Measurements from ENCODE around the gene DUSP19. TPM values are rescaled to one million over a fixed set of nuclear protein-coding genes. Genes with fewer than 3 reads are reported as not detected.

DUSP19 gene
- total and polyA plus RNA-seq, 2 of the 13 experiments (the other 11 are each of a cell fraction or from before 2014, with no cell fraction given): 1.3 to 1.9 TPM

GRCh38 chr2:183037553-183038340 is 40.8 kb upstream of the DUSP19 start (continued):
- TF ChIP-seq, protein P1, sequence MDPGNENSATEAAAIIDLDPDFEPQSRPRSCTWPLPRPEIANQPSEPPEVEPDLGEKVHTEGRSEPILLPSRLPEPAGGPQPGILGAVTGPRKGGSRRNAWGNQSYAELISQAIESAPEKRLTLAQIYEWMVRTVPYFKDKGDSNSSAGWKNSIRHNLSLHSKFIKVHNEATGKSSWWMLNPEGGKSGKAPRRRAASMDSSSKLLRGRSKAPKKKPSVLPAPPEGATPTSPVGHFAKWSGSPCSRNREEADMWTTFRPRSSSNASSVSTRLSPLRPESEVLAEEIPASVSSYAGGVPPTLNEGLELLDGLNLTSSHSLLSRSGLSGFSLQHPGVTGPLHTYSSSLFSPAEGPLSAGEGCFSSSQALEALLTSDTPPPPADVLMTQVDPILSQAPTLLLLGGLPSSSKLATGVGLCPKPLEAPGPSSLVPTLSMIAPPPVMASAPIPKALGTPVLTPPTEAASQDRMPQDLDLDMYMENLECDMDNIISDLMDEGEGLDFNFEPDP (CRISPR knock-in tag; conservative IDR thresholded peaks at IDR 0.05): 0 out of 2 replicates have a peak, but pooled peaks have one; percentile 77
- TF ChIP-seq CSRNP1 (CRISPR knock-in tag; IDR thresholded peaks at IDR 0.05) (no peak), RAD21 (CRISPR knock-in tag; IDR thresholded peaks at IDR 0.05) (no peak; the same call in 1 of the 2 replicates), FOXJ3 (CRISPR knock-in tag; IDR thresholded peaks at IDR 0.05; ENCODE audit: borderline replicate concordance) (no peak), ZNF335 (CRISPR knock-in tag; IDR thresholded peaks at IDR 0.05) (no peak), ZEB1 (IDR thresholded peaks at IDR 0.05; ENCODE audit: insufficient replicate concordance, low read depth) (no peak), MAZ (IDR thresholded peaks at IDR 0.05; ENCODE audit: borderline replicate concordance, low read depth, low read length) (peak; percentile 70), MAZ (CRISPR knock-in tag; IDR thresholded peaks at IDR 0.05; ENCODE audit: low read depth) (peak; percentile 88; the same call in 1 of the 2 replicates), HOXA7 (CRISPR knock-in tag; IDR thresholded peaks at IDR 0.05) (no peak), ZNF674 (CRISPR knock-in tag; IDR thresholded peaks at IDR 0.05; ENCODE audit: low read depth) (peak; percentile 94), PCBP2 (optimal IDR thresholded peaks at IDR 0.05; ENCODE audit: low read depth, low read length, poor library complexity, severe bottlenecking) (no peak), KMT2A (CRISPR knock-in tag; IDR thresholded peaks at IDR 0.05) (peak; percentile 85), NFIC (IDR thresholded peaks at IDR 0.05; ENCODE audit: low read length) (no peak), TP53 (CRISPR knock-in tag; conservative IDR thresholded peaks at IDR 0.05) (no peak), MTERF4 (CRISPR knock-in tag; IDR thresholded peaks at IDR 0.05) (no peak; the same call in 1 of the 2 replicates)
- TF ChIP-seq, protein P2, sequence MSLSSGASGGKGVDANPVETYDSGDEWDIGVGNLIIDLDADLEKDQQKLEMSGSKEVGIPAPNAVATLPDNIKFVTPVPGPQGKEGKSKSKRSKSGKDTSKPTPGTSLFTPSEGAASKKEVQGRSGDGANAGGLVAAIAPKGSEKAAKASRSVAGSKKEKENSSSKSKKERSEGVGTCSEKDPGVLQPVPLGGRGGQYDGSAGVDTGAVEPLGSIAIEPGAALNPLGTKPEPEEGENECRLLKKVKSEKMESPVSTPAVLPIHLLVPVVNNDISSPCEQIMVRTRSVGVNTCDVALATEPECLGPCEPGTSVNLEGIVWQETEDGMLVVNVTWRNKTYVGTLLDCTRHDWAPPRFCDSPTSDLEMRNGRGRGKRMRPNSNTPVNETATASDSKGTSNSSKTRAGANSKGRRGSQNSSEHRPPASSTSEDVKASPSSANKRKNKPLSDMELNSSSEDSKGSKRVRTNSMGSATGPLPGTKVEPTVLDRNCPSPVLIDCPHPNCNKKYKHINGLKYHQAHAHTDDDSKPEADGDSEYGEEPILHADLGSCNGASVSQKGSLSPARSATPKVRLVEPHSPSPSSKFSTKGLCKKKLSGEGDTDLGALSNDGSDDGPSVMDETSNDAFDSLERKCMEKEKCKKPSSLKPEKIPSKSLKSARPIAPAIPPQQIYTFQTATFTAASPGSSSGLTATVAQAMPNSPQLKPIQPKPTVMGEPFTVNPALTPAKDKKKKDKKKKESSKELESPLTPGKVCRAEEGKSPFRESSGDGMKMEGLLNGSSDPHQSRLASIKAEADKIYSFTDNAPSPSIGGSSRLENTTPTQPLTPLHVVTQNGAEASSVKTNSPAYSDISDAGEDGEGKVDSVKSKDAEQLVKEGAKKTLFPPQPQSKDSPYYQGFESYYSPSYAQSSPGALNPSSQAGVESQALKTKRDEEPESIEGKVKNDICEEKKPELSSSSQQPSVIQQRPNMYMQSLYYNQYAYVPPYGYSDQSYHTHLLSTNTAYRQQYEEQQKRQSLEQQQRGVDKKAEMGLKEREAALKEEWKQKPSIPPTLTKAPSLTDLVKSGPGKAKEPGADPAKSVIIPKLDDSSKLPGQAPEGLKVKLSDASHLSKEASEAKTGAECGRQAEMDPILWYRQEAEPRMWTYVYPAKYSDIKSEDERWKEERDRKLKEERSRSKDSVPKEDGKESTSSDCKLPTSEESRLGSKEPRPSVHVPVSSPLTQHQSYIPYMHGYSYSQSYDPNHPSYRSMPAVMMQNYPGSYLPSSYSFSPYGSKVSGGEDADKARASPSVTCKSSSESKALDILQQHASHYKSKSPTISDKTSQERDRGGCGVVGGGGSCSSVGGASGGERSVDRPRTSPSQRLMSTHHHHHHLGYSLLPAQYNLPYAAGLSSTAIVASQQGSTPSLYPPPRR (CRISPR knock-in tag; IDR thresholded peaks at IDR 0.05; ENCODE audit: borderline replicate concordance): no peak
